ENCODE measurements around the gene PCDHGC3.

- TF ChIP-seq EZH2phosphoT487 (IDR thresholded peaks at IDR 0.05; ENCODE audit: borderline replicate concordance, low read length) (no peak), CTCF (IDR thresholded peaks at IDR 0.05; ENCODE audit: low read depth, low read length, poor library complexity, severe bottlenecking) (no peak)
These were observed 49.9 kb downstream of the PCDHGC3 start for GRCh38 chr5:141525653-141526052.

All from DOHH2 (cell line).